ENCODE data around the gene LBX1.

Gene LBX1

GRCh38 chr10:101234333-101234732, 5.1 kb upstream of the LBX1 start:
- DNase-seq (ENCODE audit: extremely low read depth, low read depth): no peak
- TF ChIP-seq CTCF (IDR thresholded peaks at IDR 0.05; ENCODE audit: low read depth, low read length): no peak

- no peak for TF ChIP-seq CTCF (IDR thresholded peaks at IDR 0.05; ENCODE audit: low read depth, low read length)
Measured at GRCh38 chr10:101233863-101234262, 4.6 kb upstream of the LBX1 start.

GRCh38 chr10:101233443-101233842, 4.2 kb upstream of the LBX1 start:
- DNase-seq (ENCODE audit: extremely low read depth, low read depth): no peak
- TF ChIP-seq CTCF (IDR thresholded peaks at IDR 0.05; ENCODE audit: low read depth, low read length): no peak

More at GRCh38 chr10:101233863-101234262, 4.6 kb upstream of the LBX1 start:
- DNase-seq (ENCODE audit: extremely low read depth, low read depth): no peak

- TF ChIP-seq CTCF (IDR thresholded peaks at IDR 0.05; ENCODE audit: low read depth, low read length): no peak
- no peak for DNase-seq (ENCODE audit: extremely low read depth, low read depth)
Measured at GRCh38 chr10:101231912-101232689, 2.8 kb upstream of the LBX1 start.

GRCh38 chr10:101231092-101231491, 1.8 kb upstream of the LBX1 start:
- DNase-seq (ENCODE audit: extremely low read depth, low read depth): no peak
- no peak for TF ChIP-seq CTCF (IDR thresholded peaks at IDR 0.05; ENCODE audit: low read depth, low read length)

GRCh38 chr10:101230183-101230917, 1.1 kb upstream of the LBX1 start:
- no peak for DNase-seq (ENCODE audit: extremely low read depth, low read depth)
- no peak for TF ChIP-seq CTCF (IDR thresholded peaks at IDR 0.05; ENCODE audit: low read depth, low read length)

- TF ChIP-seq CTCF (IDR thresholded peaks at IDR 0.05; ENCODE audit: low read depth, low read length): no peak
- DNase-seq (ENCODE audit: extremely low read depth, low read depth): no peak
Measured at GRCh38 chr10:101228966-101229265, 347 bp downstream of the LBX1 start.
